ENCODE data around the gene FERMT2. TPM values are rescaled to one million over a fixed set of nuclear protein-coding genes. Genes with fewer than 3 reads are reported as not detected.

FERMT2 gene
- total and polyA plus RNA-seq, 4 donors, result 23.9 to 51.3 (median 40.4) TPM

- TF ChIP-seq, protein P1, sequence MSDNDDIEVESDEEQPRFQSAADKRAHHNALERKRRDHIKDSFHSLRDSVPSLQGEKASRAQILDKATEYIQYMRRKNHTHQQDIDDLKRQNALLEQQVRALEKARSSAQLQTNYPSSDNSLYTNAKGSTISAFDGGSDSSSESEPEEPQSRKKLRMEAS (IDR thresholded peaks at IDR 0.05), result no peak
- TF ChIP-seq ZBTB33 (IDR thresholded peaks at IDR 0.05) (no peak), YY1 (IDR thresholded peaks at IDR 0.05) (no peak), GABPA (IDR thresholded peaks at IDR 0.05 in 1 of 2, conservative IDR thresholded peaks at IDR 0.05 in 1 of 2) (no peak), JUND (IDR thresholded peaks at IDR 0.05) (no peak), RAD21 (IDR thresholded peaks at IDR 0.05) (no peak), NR2F2 (IDR thresholded peaks at IDR 0.05) (no peak), HNF4G (IDR thresholded peaks at IDR 0.05) (no peak), FOXA1 (IDR thresholded peaks at IDR 0.05) (no peak)
- no peak for DNase-seq (ENCODE audit: low spot score)
- Histone ChIP-seq H3K4me3 (ENCODE audit: low read depth in 1 of 3, low read length in 3 of 3) (no peak overlapping the region), H3K27ac (ENCODE audit: low read depth in 1 of 2, low read length in 2 of 2) (peak overlapping the region in 1 of 2 donors; percentile 38), H3K27me3 (ENCODE audit: control insufficient read depth in 4 of 4, insufficient read depth in 4 of 4, low read length in 3 of 4) (no peaks in the 10 kb centered on the region), H3K9me3 (ENCODE audit: control insufficient read depth in 4 of 4, low read length in 3 of 4) (no peaks in the 10 kb centered on the region), H3K36me3 (ENCODE audit: control insufficient read depth in 4 of 4, insufficient read depth in 3 of 4, low read depth in 1 of 4, low read length in 3 of 4) (peaks cover 0 to 12% (median 5%) of the 10 kb centered on the region in 4 donors), H3K9ac (ENCODE audit: low read depth in 1 of 2, low read length in 2 of 2) (no peak overlapping the region), H3K4me1 (ENCODE audit: control insufficient read depth in 4 of 4, insufficient read depth in 4 of 4, low read length in 3 of 4) (peaks cover 3 to 11% (median 4%) of the 10 kb centered on the region in 4 donors)
- WGBS, result 85% methylated on average over 3 of the region's 3 CpGs
Observed at GRCh38 chr14:52906141-52906601, 44.7 kb downstream of the FERMT2 start.

DNA sequence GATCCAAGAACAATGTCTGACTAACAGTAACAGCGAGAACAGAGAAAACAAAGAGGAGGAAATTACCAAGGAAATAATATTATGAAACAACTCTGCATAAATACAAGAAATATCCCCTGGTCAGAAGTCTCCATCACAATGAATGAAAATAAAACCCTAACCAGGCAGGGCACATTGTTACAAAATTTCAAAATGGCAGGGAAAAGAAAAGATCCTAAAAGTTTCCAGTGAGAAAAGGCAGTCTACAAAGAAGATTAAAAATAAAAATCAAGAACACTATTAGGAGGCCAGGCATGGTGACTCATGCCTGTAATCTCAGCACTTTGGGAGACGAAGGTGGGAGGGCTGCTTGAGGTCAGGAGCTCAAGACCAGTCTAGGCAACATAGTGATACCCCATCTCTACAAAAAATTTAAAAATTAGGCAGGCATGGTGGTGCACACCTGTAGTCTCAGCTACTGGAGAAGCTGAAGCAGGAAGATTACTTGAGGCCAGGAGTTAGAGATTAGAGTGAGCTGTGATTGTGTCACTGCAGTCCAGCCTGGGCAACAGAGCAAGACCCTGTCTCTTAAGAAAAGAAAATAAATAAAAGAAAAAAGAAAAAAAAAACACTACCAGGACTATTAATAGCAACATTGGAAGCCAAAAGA, 47.8 kb downstream of the FERMT2 start:
- Histone ChIP-seq H3K9me3 (ENCODE audit: control insufficient read depth in 4 of 4, low read length in 3 of 4) (no peaks in the 10 kb centered on the region), H3K27ac (ENCODE audit: low read depth in 1 of 2, low read length in 2 of 2) (no peak overlapping the region), H3K4me1 (ENCODE audit: control insufficient read depth in 4 of 4, insufficient read depth in 4 of 4, low read length in 3 of 4) (peaks cover 0 to 6% (median 4%) of the 10 kb centered on the region in 4 donors), H3K4me3 (ENCODE audit: low read depth in 1 of 3, low read length in 3 of 3) (no peak overlapping the region), H3K36me3 (ENCODE audit: control insufficient read depth in 4 of 4, insufficient read depth in 3 of 4, low read depth in 1 of 4, low read length in 3 of 4) (peaks cover 0 to 8% (median 4%) of the 10 kb centered on the region in 4 donors), H3K9ac (ENCODE audit: low read depth in 1 of 2, low read length in 2 of 2) (no peak overlapping the region), H3K27me3 (ENCODE audit: control insufficient read depth in 4 of 4, insufficient read depth in 4 of 4, low read length in 3 of 4) (no peaks in the 10 kb centered on the region)
- DNase-seq (ENCODE audit: low spot score), result no peak
- TF ChIP-seq FOXA2 (IDR thresholded peaks at IDR 0.05), result no peak
- TF ChIP-seq EGR1 (IDR thresholded peaks at IDR 0.05; ENCODE audit: low read depth in 2 of 2), result no peak
- no peak for TF ChIP-seq ATF3 (IDR thresholded peaks at IDR 0.05)
- TF ChIP-seq HNF4G (IDR thresholded peaks at IDR 0.05), result no peak
- no peak for TF ChIP-seq FOXA1 (IDR thresholded peaks at IDR 0.05)
- no peak for TF ChIP-seq YY1 (IDR thresholded peaks at IDR 0.05)
- TF ChIP-seq CTCF (IDR thresholded peaks at IDR 0.05; ENCODE audit: low read depth, low read length, missing input control), result no peak
- no peak for TF ChIP-seq RAD21 (IDR thresholded peaks at IDR 0.05)
- TF ChIP-seq HNF4A (conservative IDR thresholded peaks at IDR 0.05), result no peak
- no peak for TF ChIP-seq SP1 (IDR thresholded peaks at IDR 0.05)
- TF ChIP-seq, protein P1 (IDR thresholded peaks at IDR 0.05), result no peak
- no peak for TF ChIP-seq GABPA (IDR thresholded peaks at IDR 0.05 in 1 of 2, conservative IDR thresholded peaks at IDR 0.05 in 1 of 2)
- no peak for TF ChIP-seq NR2F2 (IDR thresholded peaks at IDR 0.05)
- TF ChIP-seq ZBTB33 (IDR thresholded peaks at IDR 0.05), result no peak
- no peak for TF ChIP-seq REST (IDR thresholded peaks at IDR 0.05)
- no peak for TF ChIP-seq TAF1 (conservative IDR thresholded peaks at IDR 0.05)
- TF ChIP-seq JUND (IDR thresholded peaks at IDR 0.05), result no peak
- whole genome bisulfite sequencing, result 75% methylated on average over 2 of the region's 2 CpGs
